SK-N-SH (cell line): ENCODE data around the gene RAB1B. TPM values are rescaled to one million over a fixed set of nuclear protein-coding genes. Genes with fewer than 3 reads are reported as not detected.
A peak's percentile ranks its signal among the peaks of the same experiment; 100 is the strongest.

Source experiments
- CTCF ChIA-PET: fragments of 300-600, 350-600 bp; formaldehyde crosslinking; extraction: SDS; loops from one replicate; lab custom pipeline; 2021; lab: Yijun Ruan, JAX
- POLR2A ChIA-PET: fragments of 350-600 bp; sonication (Branson Sonifier 250); formaldehyde crosslinking; extraction: SDS; loops from one replicate; lab custom pipeline; 2020; ENCODE audit warnings: antibody characterized with exemption, inconsistent platforms; lab: Yijun Ruan, JAX
- DNase-seq: peaks from one replicate; pipeline ENCODE4 v3.0.0; 2012
- H2AFZ ChIP-seq: fragments of 200-600 bp; sonication (generic); 2 replicates; pipeline ENCODE4 v1.8.1; 2016; ENCODE audit warnings: antibody characterized with exemption, mild to moderate bottlenecking, low read depth
- H3F3A ChIP-seq: fragments of 200-600 bp; sonication (generic); replicated peaks from 2 replicates; pipeline ENCODE3; 2016; ENCODE audit warnings: antibody characterized with exemption, mild to moderate bottlenecking; ENCODE audit not compliant: insufficient read depth
- H3K27ac ChIP-seq, 2 experiments: fragments of 200-500 bp in 1 of 2; fragments of 200-600 bp in 1 of 2; sonication (Bioruptor generic) in 1 of 2; sonication (generic), shearing (Covaris generic) in 1 of 2; 2 replicates each; pipeline versions ENCODE4 v1.5.1 to v1.6.1; 2014 to 2016; ENCODE audit warnings: low read depth in 2 of 2, inconsistent platforms in 1 of 2, low read length in 1 of 2, mild to moderate bottlenecking in 1 of 2, mixed read lengths in 1 of 2
- H3K27me3 ChIP-seq: fragments of 200-600 bp; sonication (generic), shearing (Covaris generic); 2 replicates; pipeline ENCODE4 v1.6.1; 2016; ENCODE audit warnings: mixed run types; ENCODE audit not compliant: insufficient read depth
- H3K36me3 ChIP-seq, 2 experiments: fragments of 200-500 bp in 1 of 2; fragments of 200-600 bp in 1 of 2; sonication (Bioruptor generic) in 1 of 2; sonication (generic) in 1 of 2; replicated peaks in 1 of 2; 2 replicates each; pipeline versions ENCODE3 to v1.5.1; 2014 to 2016; ENCODE audit warnings: low read length in 1 of 2, mild to moderate bottlenecking in 1 of 2; ENCODE audit not compliant: insufficient read depth in 2 of 2, control insufficient read depth in 1 of 2
- H3K4me1 ChIP-seq, 2 experiments: fragments of 200-500 bp in 1 of 2; fragments of 200-600 bp in 1 of 2; sonication (Bioruptor generic) in 1 of 2; sonication (generic), shearing (Covaris generic) in 1 of 2; 2 replicates each; pipeline versions ENCODE4 v1.5.1 to v1.6.1; 2014 to 2016; ENCODE audit warnings: low read depth in 1 of 2, low read length in 1 of 2, mixed run types in 1 of 2; ENCODE audit not compliant: insufficient read depth in 2 of 2, control insufficient read depth in 1 of 2
- H3K4me2 ChIP-seq: fragments of 200-600 bp; sonication (generic), shearing (Covaris generic); 2 replicates; pipeline ENCODE4 v1.6.1; 2017; ENCODE audit warnings: mixed run types
- H3K4me3 ChIP-seq, 2 experiments: fragments of 200-500 bp in 1 of 2; fragments of 200-600 bp in 1 of 2; sonication (Bioruptor generic) in 1 of 2; sonication (generic), shearing (Covaris generic) in 1 of 2; 2 replicates each; pipeline versions ENCODE4 v1.5.1 to v1.8.1; 2014 to 2016; ENCODE audit warnings: low read depth in 2 of 2, inconsistent platforms in 1 of 2, low read length in 1 of 2, mild to moderate bottlenecking in 1 of 2, mixed read lengths in 1 of 2, moderate library complexity in 1 of 2
- H3K79me2 ChIP-seq: fragments of 200-600 bp; sonication (generic); 2 replicates; pipeline ENCODE4 v1.8.1; 2017; ENCODE audit warnings: mild to moderate bottlenecking; ENCODE audit not compliant: insufficient read depth
- H3K9ac ChIP-seq: fragments of 200-600 bp; sonication (generic); 2 replicates; pipeline ENCODE4 v1.6.1; 2017; ENCODE audit warnings: mixed run types
- H3K9me2 ChIP-seq: fragments of 200-600 bp; sonication (generic); 2 replicates; pipeline ENCODE4 v1.6.1; 2017; ENCODE audit warnings: mixed run types
- H3K9me3 ChIP-seq: fragments of 200-600 bp; sonication (generic); 2 replicates; pipeline ENCODE4 v1.6.1; 2017; ENCODE audit warnings: mixed run types, mild to moderate bottlenecking, moderate library complexity
- H4K20me1 ChIP-seq: fragments of 200-600 bp; sonication (generic); 2 replicates; pipeline ENCODE4 v1.6.1; 2017; ENCODE audit warnings: mild to moderate bottlenecking, mixed run types; ENCODE audit not compliant: insufficient read depth
- CHD2 ChIP-seq: fragments of 150-350 bp; IDR thresholded peaks from 2 replicates; pipeline ENCODE4 v1.6.1; 2018; ENCODE audit warnings: low read length; ENCODE audit not compliant: partially characterized antibody
- EZH2phosphoT487 ChIP-seq: fragments of 200-600 bp; sonication (generic); IDR thresholded peaks from 2 replicates; pipeline ENCODE4 v1.6.1; 2017; ENCODE audit warnings: low read depth, mixed run types, mild to moderate bottlenecking, antibody characterized with exemption, moderate library complexity, borderline replicate concordance
- MXI1 ChIP-seq: IDR thresholded peaks from 2 replicates; pipeline ENCODE4 v1.6.1; 2012; ENCODE audit warnings: mild to moderate bottlenecking, low read depth, low read length, improper control_type of control experiment
- NFIC ChIP-seq: IDR thresholded peaks from 2 replicates; pipeline ENCODE4 v1.4.0; 2012; ENCODE audit warnings: borderline replicate concordance
- RXRA ChIP-seq: IDR thresholded peaks from 2 replicates; pipeline ENCODE4 v1.4.0; 2012; ENCODE audit warnings: low read depth, mild to moderate bottlenecking, borderline replicate concordance
- TEAD4 ChIP-seq: IDR thresholded peaks from 2 replicates; pipeline ENCODE4 v1.4.0; 2012; ENCODE audit warnings: mild to moderate bottlenecking, borderline replicate concordance; ENCODE audit not compliant: insufficient read depth
- WGBS: methylation state at CpG from one replicate; pipeline ENCODE4 v1.1.6; 2017; ENCODE audit warnings: low lambda C conversion rate; 5-methylcytosine and 5-hydroxymethylcytosine counted together
- polyA plus RNA-seq, 3 experiments: library from polyadenylated mRNA; depleted of rRNA; stranded (reverse); fragments of >200 nt; gene quantifications; 2 replicates each; pipeline ENCODE4 v1.2.3, GENCODE V29; 2012
- TF ChIP-seq, protein P1 (sequence below): IDR thresholded peaks from 2 replicates; pipeline ENCODE4 v1.6.1; 2012; ENCODE audit warnings: mild to moderate bottlenecking, low read depth, low read length, moderate library complexity
- TF ChIP-seq, protein P2 (sequence below): fragments of 200-600 bp; sonication (generic); IDR thresholded peaks from 2 replicates; pipeline ENCODE4 v1.6.1; 2017; ENCODE audit warnings: antibody characterized with exemption, mild to moderate bottlenecking, moderate library complexity
- TF ChIP-seq, protein P3 (sequence below): IDR thresholded peaks from 2 replicates; pipeline ENCODE4 v1.4.0; 2012; ENCODE audit warnings: low read depth, borderline replicate concordance

Gene RAB1B
- polyA plus RNA-seq, 1 of the 3 experiments (the other 2 are of a cell fraction), result 208 TPM

DNA sequence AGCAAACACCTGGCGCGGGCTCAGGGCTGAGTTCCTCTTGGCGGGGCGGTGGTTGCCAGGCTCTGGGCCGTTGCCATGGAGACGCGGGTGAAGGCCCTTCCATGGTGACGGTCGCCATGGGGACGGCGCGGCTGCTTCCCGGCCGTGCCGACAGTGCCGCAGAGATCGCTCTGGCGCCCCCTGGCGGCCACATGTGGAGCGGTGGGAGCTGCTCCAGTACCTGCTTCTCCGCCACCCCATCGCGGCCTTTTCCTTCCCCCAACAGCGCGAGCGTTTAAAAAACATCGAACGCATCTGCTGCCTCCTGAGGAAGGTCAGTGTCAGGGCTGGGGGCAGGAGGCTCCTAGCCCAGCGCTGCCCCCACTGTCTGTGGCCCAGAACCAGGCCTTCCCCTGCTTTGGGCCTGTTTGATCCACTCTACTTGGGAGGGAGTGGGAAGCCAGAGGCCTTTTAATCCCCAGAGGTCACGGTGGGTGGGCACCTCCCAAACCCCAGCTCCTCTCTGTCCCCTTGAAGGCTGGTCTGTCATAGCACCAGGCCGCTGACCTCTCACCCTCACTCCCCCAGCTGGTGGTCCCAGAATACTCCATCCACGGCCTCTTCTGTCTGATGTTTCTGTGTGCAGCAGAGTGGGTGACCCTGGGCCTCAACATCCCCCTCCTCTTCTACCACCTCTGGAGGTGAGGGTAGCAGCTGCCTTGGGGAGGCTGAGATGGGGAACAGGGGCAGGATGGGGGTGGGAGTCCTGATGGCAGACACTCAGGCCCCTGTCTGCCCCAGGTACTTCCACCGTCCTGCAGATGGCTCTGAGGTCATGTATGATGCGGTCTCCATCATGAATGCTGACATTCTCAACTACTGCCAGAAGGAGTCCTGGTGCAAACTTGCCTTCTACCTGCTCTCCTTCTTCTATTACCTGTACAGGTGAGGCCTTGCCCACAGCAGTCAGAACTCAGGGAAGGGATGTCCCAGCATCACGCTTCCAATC lies 14.3 kb downstream of the RAB1B start (continued):
- TF ChIP-seq MXI1 (peak; percentile 100), TEAD4 (no peak), NFIC (no peak), CHD2 (peak; percentile 58), EZH2phosphoT487 (no peak)
- TF ChIP-seq, protein P1, sequence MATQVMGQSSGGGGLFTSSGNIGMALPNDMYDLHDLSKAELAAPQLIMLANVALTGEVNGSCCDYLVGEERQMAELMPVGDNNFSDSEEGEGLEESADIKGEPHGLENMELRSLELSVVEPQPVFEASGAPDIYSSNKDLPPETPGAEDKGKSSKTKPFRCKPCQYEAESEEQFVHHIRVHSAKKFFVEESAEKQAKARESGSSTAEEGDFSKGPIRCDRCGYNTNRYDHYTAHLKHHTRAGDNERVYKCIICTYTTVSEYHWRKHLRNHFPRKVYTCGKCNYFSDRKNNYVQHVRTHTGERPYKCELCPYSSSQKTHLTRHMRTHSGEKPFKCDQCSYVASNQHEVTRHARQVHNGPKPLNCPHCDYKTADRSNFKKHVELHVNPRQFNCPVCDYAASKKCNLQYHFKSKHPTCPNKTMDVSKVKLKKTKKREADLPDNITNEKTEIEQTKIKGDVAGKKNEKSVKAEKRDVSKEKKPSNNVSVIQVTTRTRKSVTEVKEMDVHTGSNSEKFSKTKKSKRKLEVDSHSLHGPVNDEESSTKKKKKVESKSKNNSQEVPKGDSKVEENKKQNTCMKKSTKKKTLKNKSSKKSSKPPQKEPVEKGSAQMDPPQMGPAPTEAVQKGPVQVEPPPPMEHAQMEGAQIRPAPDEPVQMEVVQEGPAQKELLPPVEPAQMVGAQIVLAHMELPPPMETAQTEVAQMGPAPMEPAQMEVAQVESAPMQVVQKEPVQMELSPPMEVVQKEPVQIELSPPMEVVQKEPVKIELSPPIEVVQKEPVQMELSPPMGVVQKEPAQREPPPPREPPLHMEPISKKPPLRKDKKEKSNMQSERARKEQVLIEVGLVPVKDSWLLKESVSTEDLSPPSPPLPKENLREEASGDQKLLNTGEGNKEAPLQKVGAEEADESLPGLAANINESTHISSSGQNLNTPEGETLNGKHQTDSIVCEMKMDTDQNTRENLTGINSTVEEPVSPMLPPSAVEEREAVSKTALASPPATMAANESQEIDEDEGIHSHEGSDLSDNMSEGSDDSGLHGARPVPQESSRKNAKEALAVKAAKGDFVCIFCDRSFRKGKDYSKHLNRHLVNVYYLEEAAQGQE, result peak; percentile 44; the same call in 1 of the 2 replicates
- TF ChIP-seq, protein P2, sequence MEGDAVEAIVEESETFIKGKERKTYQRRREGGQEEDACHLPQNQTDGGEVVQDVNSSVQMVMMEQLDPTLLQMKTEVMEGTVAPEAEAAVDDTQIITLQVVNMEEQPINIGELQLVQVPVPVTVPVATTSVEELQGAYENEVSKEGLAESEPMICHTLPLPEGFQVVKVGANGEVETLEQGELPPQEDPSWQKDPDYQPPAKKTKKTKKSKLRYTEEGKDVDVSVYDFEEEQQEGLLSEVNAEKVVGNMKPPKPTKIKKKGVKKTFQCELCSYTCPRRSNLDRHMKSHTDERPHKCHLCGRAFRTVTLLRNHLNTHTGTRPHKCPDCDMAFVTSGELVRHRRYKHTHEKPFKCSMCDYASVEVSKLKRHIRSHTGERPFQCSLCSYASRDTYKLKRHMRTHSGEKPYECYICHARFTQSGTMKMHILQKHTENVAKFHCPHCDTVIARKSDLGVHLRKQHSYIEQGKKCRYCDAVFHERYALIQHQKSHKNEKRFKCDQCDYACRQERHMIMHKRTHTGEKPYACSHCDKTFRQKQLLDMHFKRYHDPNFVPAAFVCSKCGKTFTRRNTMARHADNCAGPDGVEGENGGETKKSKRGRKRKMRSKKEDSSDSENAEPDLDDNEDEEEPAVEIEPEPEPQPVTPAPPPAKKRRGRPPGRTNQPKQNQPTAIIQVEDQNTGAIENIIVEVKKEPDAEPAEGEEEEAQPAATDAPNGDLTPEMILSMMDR, result peak; percentile 95
- TF ChIP-seq, protein P3, sequence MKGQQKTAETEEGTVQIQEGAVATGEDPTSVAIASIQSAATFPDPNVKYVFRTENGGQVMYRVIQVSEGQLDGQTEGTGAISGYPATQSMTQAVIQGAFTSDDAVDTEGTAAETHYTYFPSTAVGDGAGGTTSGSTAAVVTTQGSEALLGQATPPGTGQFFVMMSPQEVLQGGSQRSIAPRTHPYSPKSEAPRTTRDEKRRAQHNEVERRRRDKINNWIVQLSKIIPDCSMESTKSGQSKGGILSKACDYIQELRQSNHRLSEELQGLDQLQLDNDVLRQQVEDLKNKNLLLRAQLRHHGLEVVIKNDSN, result no peak

DNA sequence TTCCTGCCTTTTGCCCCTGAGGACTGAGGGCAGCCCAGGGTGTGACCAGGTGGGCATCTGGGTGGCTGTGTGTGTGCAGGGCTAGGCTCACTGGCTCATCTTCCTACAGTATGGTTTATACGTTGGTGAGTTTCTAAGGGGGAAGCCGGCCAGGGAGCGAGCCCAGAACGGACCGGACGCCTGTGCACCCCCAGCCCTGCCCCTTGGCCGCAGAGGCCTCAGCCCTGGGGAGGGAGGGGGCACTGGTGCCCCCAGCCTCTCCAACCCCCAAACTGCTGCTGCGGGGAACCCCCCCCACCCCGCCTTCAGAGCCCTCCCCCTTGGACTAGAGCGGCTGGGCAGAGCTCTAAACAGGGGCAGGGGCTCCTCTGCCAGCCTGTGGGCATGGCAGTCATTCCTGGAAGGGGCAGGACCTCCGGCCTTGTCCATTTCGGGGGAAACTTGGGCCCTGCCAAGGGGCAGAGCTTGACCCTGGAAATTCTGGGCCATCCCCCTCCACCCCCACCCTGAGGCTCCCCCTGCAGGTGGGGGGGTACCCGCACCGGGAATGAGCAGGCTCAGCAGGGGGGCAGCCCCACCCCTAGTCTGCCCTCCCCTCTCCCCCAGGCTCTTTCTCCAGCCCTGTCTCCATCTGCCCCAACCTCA lies 15.1 kb downstream of the RAB1B start:
- CTCF ChIA-PET, result interaction anchor here (0.7 to 8.2 kb wide), 16 partner anchors 7 to 157 kb away, joined by 3 to 111 read pairs (median 4); partner anchors contain the start of genes RAB1B, RIN1 and TMEM151A
- DNase-seq, result peak; percentile 58
- H3K4me3 ChIP-seq, result no peak overlapping the region
- H3K9ac ChIP-seq, result no peak overlapping the region
- TF ChIP-seq RXRA, result no peak
- TF ChIP-seq, protein P2, result peak; percentile 35
- TF ChIP-seq, all 33 proteins: peak for 1
- no peaks in the 10 kb centered on the region for H3K27me3 ChIP-seq
- H2AFZ ChIP-seq, result no peak overlapping the region
- peaks cover 0 to 59% of the 10 kb centered on the region in 2 experiments; a peak in 1 of 4 replicates for H3K4me1 ChIP-seq
- peaks cover 16% of the 10 kb centered on the region for H3F3A ChIP-seq
- H3K27ac ChIP-seq, result no peak overlapping the region; a peak in 1 of 4 replicates
- H4K20me1 ChIP-seq, result peaks cover 18% of the 10 kb centered on the region
- peaks cover 0 to 36% of the 10 kb centered on the region in 2 experiments for H3K36me3 ChIP-seq
- no peaks in the 10 kb centered on the region for H3K9me3 ChIP-seq
- H3K4me2 ChIP-seq, result no peak overlapping the region
- H3K9me2 ChIP-seq, result no peaks in the 10 kb centered on the region
- WGBS, result 50% methylated on average over 2 of the region's 14 CpGs
- peaks cover 35% of the 10 kb centered on the region; the same call in 1 of the 2 replicates for H3K79me2 ChIP-seq
- POLR2A ChIA-PET, result interaction anchor here (1.3 kb wide), 1 partner anchor 29 kb away, joined by 3 read pairs; no protein-coding TSS in a partner anchor
